Spinal cord (tissue), 10 donors: ENCODE data around the gene TPCN1. TPM values are rescaled to one million over a fixed set of nuclear protein-coding genes. Genes with fewer than 3 reads are reported as not detected.

Experiments
- DNase-seq, 6 donors: peaks; one replicate each; pipeline versions ENCODE4 v3.0.0 to v3.0.0-alpha.2; 2013 to 2015; ENCODE audit warnings: low spot score in 6 of 6, low read depth in 4 of 6
- H3K27ac ChIP-seq: one replicate; pipeline ENCODE4 v1.5.1; 2013; ENCODE audit warnings: low read depth, low read length, control low read depth
- H3K27me3 ChIP-seq: one replicate; pipeline ENCODE4 v1.6.1; 2013; ENCODE audit warnings: low read length; ENCODE audit not compliant: control insufficient read depth, insufficient read depth
- H3K36me3 ChIP-seq: one replicate; pipeline ENCODE4 v1.6.1; 2013; ENCODE audit warnings: low read length; ENCODE audit not compliant: control insufficient read depth, insufficient read depth
- H3K4me1 ChIP-seq: one replicate; pipeline ENCODE4 v1.6.1; 2013; ENCODE audit warnings: low read length; ENCODE audit not compliant: control insufficient read depth, insufficient read depth
- H3K4me3 ChIP-seq: one replicate; pipeline ENCODE4 v1.5.1; 2013; ENCODE audit warnings: low read depth, low read length, control low read depth
- H3K9me3 ChIP-seq: one replicate; pipeline ENCODE4 v1.6.1; 2013; ENCODE audit warnings: low read length; ENCODE audit not compliant: control insufficient read depth, insufficient read depth
- WGBS: methylation state at CpG from one replicate; pipeline ENCODE4 v1.1.5; 2013; ENCODE audit warnings: missing lambda C conversion rate; ENCODE audit not compliant: insufficient coverage; 5-methylcytosine and 5-hydroxymethylcytosine counted together
- polyA plus RNA-seq, 2 donors: library from polyadenylated mRNA; unstranded; fragments of 120-200 nt; gene quantifications; one replicate each; pipeline ENCODE4 v1.2.1, GENCODE V29; 2013; ENCODE audit not compliant: insufficient read length in 2 of 2
- total RNA-seq, 2 donors: library from RNA; depleted of rRNA in 1 of 2; stranded (reverse); fragments of 120-200 nt in 1 of 2; fragments of >200 nt in 1 of 2; gene quantifications; one replicate each; pipeline versions ENCODE4 v1.2.3 to v1.2.4, GENCODE V29; 2013 to 2014
- donor health status: healthy.

The TPCN1 gene
- total and polyA plus RNA-seq, 4 donors: 14.0 to 43.8 (median 29.1) TPM

- Histone ChIP-seq H3K4me1 (peaks cover 17% of the 10 kb centered on the region), H3K27me3 (no peaks in the 10 kb centered on the region), H3K36me3 (peaks cover 15% of the 10 kb centered on the region), H3K9me3 (no peaks in the 10 kb centered on the region), H3K4me3 (no peak overlapping the region), H3K27ac (no peak overlapping the region)
- no peak for DNase-seq
- 100% methylated on average over 1 of the region's 5 CpGs for WGBS
Observed at GRCh38 chr12:113253532-113254285, 32.4 kb downstream of the TPCN1 start.

GRCh38 chr12:113254298-113254697, 33.0 kb downstream of the TPCN1 start:
- Histone ChIP-seq H3K36me3 (peaks cover 11% of the 10 kb centered on the region), H3K27me3 (no peaks in the 10 kb centered on the region), H3K27ac (no peak overlapping the region), H3K4me3 (no peak overlapping the region), H3K9me3 (no peaks in the 10 kb centered on the region), H3K4me1 (peaks cover 18% of the 10 kb centered on the region)
- 100% methylated on average over 2 of the region's 4 CpGs for WGBS
- no peak for DNase-seq

GRCh38 chr12:113257564-113257963, 36.3 kb downstream of the TPCN1 start:
- Histone ChIP-seq H3K36me3 (no peaks in the 10 kb centered on the region), H3K27me3 (no peaks in the 10 kb centered on the region), H3K27ac (no peak overlapping the region), H3K9me3 (no peaks in the 10 kb centered on the region), H3K4me1 (peaks cover 23% of the 10 kb centered on the region), H3K4me3 (no peak overlapping the region)
- DNase-seq: no peak

- peaks cover 22% of the 10 kb centered on the region for H3K4me1 ChIP-seq
- peak overlapping the region; percentile 78 for H3K27ac ChIP-seq
- WGBS: 50% methylated on average over 4 of the region's 5 CpGs
- H3K4me3 ChIP-seq: no peak overlapping the region
- H3K27me3 ChIP-seq: no peaks in the 10 kb centered on the region
- DNase-seq: peak in 2 of 6 donors; percentile 55 to 57
- H3K36me3 ChIP-seq: peaks cover 5% of the 10 kb centered on the region
- H3K9me3 ChIP-seq: no peaks in the 10 kb centered on the region
Observed at GRCh38 chr12:113260127-113260526, 38.9 kb downstream of the TPCN1 start.

GRCh38 chr12:113260636-113261300, 39.5 kb downstream of the TPCN1 start:
- Histone ChIP-seq H3K27me3 (no peaks in the 10 kb centered on the region), H3K4me1 (peaks cover 22% of the 10 kb centered on the region), H3K4me3 (no peak overlapping the region), H3K27ac (peak overlapping the region; percentile 78), H3K9me3 (no peaks in the 10 kb centered on the region), H3K36me3 (peaks cover 10% of the 10 kb centered on the region)
- no peak for DNase-seq
- 77% methylated on average over 7 of the region's 12 CpGs for WGBS

- no peak overlapping the region for H3K27ac ChIP-seq
- H3K9me3 ChIP-seq: no peaks in the 10 kb centered on the region
- H3K36me3 ChIP-seq: peaks cover 22% of the 10 kb centered on the region
- H3K27me3 ChIP-seq: no peaks in the 10 kb centered on the region
- no peak overlapping the region for H3K4me3 ChIP-seq
- whole genome bisulfite sequencing: 93% methylated on average over 2 of the region's 6 CpGs
- peaks cover 22% of the 10 kb centered on the region for H3K4me1 ChIP-seq
- DNase-seq: no peak
Observed at GRCh38 chr12:113261847-113262470, 40.7 kb downstream of the TPCN1 start.

GRCh38 chr12:113262710-113263109, 41.4 kb downstream of the TPCN1 start:
- Histone ChIP-seq H3K27me3 (no peaks in the 10 kb centered on the region), H3K4me3 (no peak overlapping the region), H3K4me1 (peaks cover 22% of the 10 kb centered on the region), H3K27ac (no peak overlapping the region), H3K9me3 (no peaks in the 10 kb centered on the region), H3K36me3 (peaks cover 24% of the 10 kb centered on the region)
- DNase-seq: no peak

GRCh38 chr12:113263431-113263963, 42.2 kb downstream of the TPCN1 start:
- Histone ChIP-seq H3K4me3 (no peak overlapping the region), H3K4me1 (peaks cover 20% of the 10 kb centered on the region), H3K27me3 (no peaks in the 10 kb centered on the region), H3K36me3 (peaks cover 31% of the 10 kb centered on the region), H3K27ac (no peak overlapping the region), H3K9me3 (no peaks in the 10 kb centered on the region)
- no peak for DNase-seq
- WGBS: 93% methylated on average over 5 of the region's 9 CpGs

- no peak for DNase-seq
- Histone ChIP-seq H3K4me3 (no peak overlapping the region), H3K4me1 (no peaks in the 10 kb centered on the region), H3K27me3 (no peaks in the 10 kb centered on the region), H3K36me3 (peaks cover 41% of the 10 kb centered on the region), H3K27ac (no peak overlapping the region), H3K9me3 (no peaks in the 10 kb centered on the region)
- 94% methylated on average over 20 of the region's 23 CpGs for WGBS
Observed at GRCh38 chr12:113266106-113266895, 45.0 kb downstream of the TPCN1 start.
